ENCODE data around the gene OSM. TPM values are rescaled to one million over a fixed set of nuclear protein-coding genes. Genes with fewer than 3 reads are reported as not detected.

Gene OSM
- total RNA-seq, 2 experiments from 2014 or later: 122 to 141 TPM

GRCh38 chr22:30263883-30264282 is 2.8 kb downstream of the OSM start:
- H3K27ac Mint-ChIP-seq: peak overlapping the region; percentile 97
- CTCF ChIA-PET: interaction anchor here (0.7 to 6.4 kb wide), 17 partner anchors 9 to 161 kb away, joined by 3 to 53 read pairs (median 6); partner anchors contain the start of genes MTFP1, SEC14L2 and TBC1D10A
- no peak for DNase-seq
- H3K4me3 Mint-ChIP-seq: peak overlapping the region; percentile 98
- H3K4me1 Mint-ChIP-seq: peaks cover 59% of the 10 kb centered on the region
- peaks cover 49% of the 10 kb centered on the region for H3K36me3 Mint-ChIP-seq
- no peaks in the 10 kb centered on the region for H3K27me3 Mint-ChIP-seq
- ATAC-seq: no peak
- H3K9me3 Mint-ChIP-seq (ENCODE audit: low read depth): no peaks in the 10 kb centered on the region

GRCh38 chr22:30262917-30263741 is 3.5 kb downstream of the OSM start:
- peaks cover 46% of the 10 kb centered on the region for H3K36me3 Mint-ChIP-seq
- CTCF ChIA-PET: interaction anchor here (0.6 to 6.4 kb wide), 30 partner anchors 8 to 674 kb away, joined by 3 to 53 read pairs (median 4); partner anchors contain the start of genes MTFP1, SEC14L2 and TBC1D10A
- H3K27ac Mint-ChIP-seq: peak overlapping the region; percentile 74
- no peaks in the 10 kb centered on the region for H3K27me3 Mint-ChIP-seq
- no peak for ATAC-seq
- peaks cover 59% of the 10 kb centered on the region for H3K4me1 Mint-ChIP-seq
- DNase-seq: peak; percentile 86
- H3K9me3 Mint-ChIP-seq (ENCODE audit: low read depth): no peaks in the 10 kb centered on the region
- peak overlapping the region; percentile 98 for H3K4me3 Mint-ChIP-seq

GRCh38 chr22:30262112-30262511 is 4.5 kb downstream of the OSM start:
- H3K36me3 Mint-ChIP-seq: peaks cover 46% of the 10 kb centered on the region
- CTCF ChIA-PET: interaction anchor here (1.1 to 6.4 kb wide), 5 partner anchors 22 to 164 kb away, joined by 3 to 53 read pairs (median 10); partner anchors contain the start of gene TBC1D10A
- H3K9me3 Mint-ChIP-seq (ENCODE audit: low read depth): no peaks in the 10 kb centered on the region
- DNase-seq: no peak
- no peaks in the 10 kb centered on the region for H3K27me3 Mint-ChIP-seq
- peaks cover 57% of the 10 kb centered on the region for H3K4me1 Mint-ChIP-seq
- peak overlapping the region; percentile 77 for H3K27ac Mint-ChIP-seq
- no peak for ATAC-seq
- H3K4me3 Mint-ChIP-seq: peak overlapping the region; percentile 98

- CTCF ChIA-PET: interaction anchor here (0.7 to 6.4 kb wide), 10 partner anchors 13 to 256 kb away, joined by 3 to 53 read pairs (median 3); partner anchors contain the start of gene TBC1D10A
- H3K4me1 Mint-ChIP-seq: peaks cover 59% of the 10 kb centered on the region
- DNase-seq: no peak
- peak overlapping the region; percentile 77 for H3K27ac Mint-ChIP-seq
- ATAC-seq: no peak
- H3K27me3 Mint-ChIP-seq: no peaks in the 10 kb centered on the region
- peaks cover 39% of the 10 kb centered on the region for H3K36me3 Mint-ChIP-seq
- H3K9me3 Mint-ChIP-seq (ENCODE audit: low read depth): no peaks in the 10 kb centered on the region
- H3K4me3 Mint-ChIP-seq: no peak overlapping the region
These were observed 5.5 kb downstream of the OSM start for GRCh38 chr22:30261134-30261533.

GRCh38 chr22:30260682-30261081 is 6.0 kb downstream of the OSM start:
- Mint-ChIP-seq H3K9me3 (ENCODE audit: low read depth) (no peaks in the 10 kb centered on the region), H3K4me3 (no peak overlapping the region), H3K27ac (no peak overlapping the region), H3K36me3 (peaks cover 36% of the 10 kb centered on the region), H3K4me1 (peaks cover 61% of the 10 kb centered on the region), H3K27me3 (no peaks in the 10 kb centered on the region)
- no peak for ATAC-seq
- no peak for DNase-seq
- CTCF ChIA-PET: interaction anchor here (0.7 to 6.4 kb wide), 9 partner anchors 12 to 256 kb away, joined by 3 to 53 read pairs (median 3); partner anchors contain the start of gene TBC1D10A

- H3K9me3 Mint-ChIP-seq (ENCODE audit: low read depth): no peaks in the 10 kb centered on the region
- ATAC-seq: no peak
- no peak for DNase-seq
- H3K27ac Mint-ChIP-seq: no peak overlapping the region
- H3K27me3 Mint-ChIP-seq: no peaks in the 10 kb centered on the region
- H3K36me3 Mint-ChIP-seq: peaks cover 32% of the 10 kb centered on the region
- peaks cover 57% of the 10 kb centered on the region for H3K4me1 Mint-ChIP-seq
- H3K4me3 Mint-ChIP-seq: no peak overlapping the region
- CTCF ChIA-PET: interaction anchor here (0.8 to 6.4 kb wide), 4 partner anchors 16 to 225 kb away, joined by 3 to 53 read pairs (median 3); no protein-coding TSS in a partner anchor
These were observed 6.4 kb downstream of the OSM start for GRCh38 chr22:30260276-30260675.

GRCh38 chr22:30254314-30254713 is 12.3 kb downstream of the OSM start:
- ATAC-seq: no peak
- Mint-ChIP-seq H3K27ac (no peak overlapping the region), H3K27me3 (no peaks in the 10 kb centered on the region), H3K4me1 (peaks cover 72% of the 10 kb centered on the region), H3K36me3 (no peaks in the 10 kb centered on the region), H3K4me3 (no peak overlapping the region), H3K9me3 (ENCODE audit: low read depth) (no peaks in the 10 kb centered on the region)
- CTCF ChIA-PET: interaction anchor here (0.6 to 4.2 kb wide), 8 partner anchors 8 to 919 kb away, joined by 3 to 103 read pairs (median 6); partner anchors contain the start of genes LIF and RNF215
- DNase-seq: no peak

GRCh38 chr22:30253205-30253852 is 13.3 kb downstream of the OSM start:
- Mint-ChIP-seq H3K4me3 (no peak overlapping the region), H3K4me1 (peaks cover 72% of the 10 kb centered on the region), H3K27ac (peak overlapping the region; percentile 58), H3K9me3 (ENCODE audit: low read depth) (no peaks in the 10 kb centered on the region), H3K36me3 (no peaks in the 10 kb centered on the region), H3K27me3 (no peaks in the 10 kb centered on the region)
- ATAC-seq (no peak), DNase-seq (no peak)
- CTCF ChIA-PET: interaction anchor here (1.1 to 4.2 kb wide), 4 partner anchors 33 to 147 kb away, joined by 3 to 103 read pairs (median 3); no protein-coding TSS in a partner anchor

GRCh38 chr22:30252411-30253204 is 14.0 kb downstream of the OSM start:
- no peak for DNase-seq
- peak; percentile 14 for ATAC-seq
- Mint-ChIP-seq H3K9me3 (ENCODE audit: low read depth) (no peaks in the 10 kb centered on the region), H3K4me1 (peaks cover 75% of the 10 kb centered on the region), H3K4me3 (no peak overlapping the region), H3K27ac (peak overlapping the region; percentile 58), H3K27me3 (peaks cover 2% of the 10 kb centered on the region), H3K36me3 (no peaks in the 10 kb centered on the region)
- CTCF ChIA-PET: interaction anchor here (1.1 to 4.2 kb wide), 3 partner anchors 34 to 146 kb away, joined by 3 to 103 read pairs (median 3); no protein-coding TSS in a partner anchor

- H3K27me3 Mint-ChIP-seq: peaks cover 3% of the 10 kb centered on the region
- H3K9me3 Mint-ChIP-seq (ENCODE audit: low read depth): no peaks in the 10 kb centered on the region
- no peak for ATAC-seq
- no peak overlapping the region for H3K4me3 Mint-ChIP-seq
- no peaks in the 10 kb centered on the region for H3K36me3 Mint-ChIP-seq
- no peak for DNase-seq
- peak overlapping the region; percentile 38 for H3K27ac Mint-ChIP-seq
- CTCF ChIA-PET: interaction anchor here (0.7 to 2.3 kb wide), 5 partner anchors 11 to 148 kb away, joined by 3 to 9 read pairs (median 4); no protein-coding TSS in a partner anchor
- peaks cover 82% of the 10 kb centered on the region for H3K4me1 Mint-ChIP-seq
These were observed 14.9 kb downstream of the OSM start for GRCh38 chr22:30251711-30252110.

- CTCF ChIA-PET: interaction anchor here (0.9 to 2.3 kb wide), 8 partner anchors 13 to 162 kb away, joined by 3 to 9 read pairs (median 3); no protein-coding TSS in a partner anchor
- ATAC-seq: no peak
- Mint-ChIP-seq H3K4me1 (peaks cover 77% of the 10 kb centered on the region), H3K27ac (no peak overlapping the region), H3K36me3 (peaks cover 2% of the 10 kb centered on the region), H3K4me3 (no peak overlapping the region), H3K27me3 (peaks cover 3% of the 10 kb centered on the region), H3K9me3 (ENCODE audit: low read depth) (no peaks in the 10 kb centered on the region)
- DNase-seq: no peak
These were observed 15.9 kb downstream of the OSM start for GRCh38 chr22:30250661-30251267.

- peaks cover 79% of the 10 kb centered on the region for H3K4me1 Mint-ChIP-seq
- CTCF ChIA-PET: interaction anchor here (1.3 to 2.3 kb wide), 5 partner anchors 13 to 142 kb away, joined by 3 to 9 read pairs (median 3); no protein-coding TSS in a partner anchor
- H3K9me3 Mint-ChIP-seq (ENCODE audit: low read depth): no peaks in the 10 kb centered on the region
- H3K36me3 Mint-ChIP-seq: peaks cover 7% of the 10 kb centered on the region
- H3K27me3 Mint-ChIP-seq: peaks cover 3% of the 10 kb centered on the region
- ATAC-seq (no peak), DNase-seq (no peak)
- no peak overlapping the region for H3K4me3 Mint-ChIP-seq
- peak overlapping the region; percentile 34 for H3K27ac Mint-ChIP-seq
These were observed 16.5 kb downstream of the OSM start for GRCh38 chr22:30250039-30250565.

Data from activated CD8-positive, alpha-beta memory T cell treated with anti-CD3 and anti-CD28 coated beads, Interleukin-2, amount 10 ng/mL, durations not matched to agents 7 days and 5 days (primary cell).